K562 (cell line): ENCODE measurements around the gene MYO10. TPM values are rescaled to one million over a fixed set of nuclear protein-coding genes. Genes with fewer than 3 reads are reported as not detected.

ENCODE experiments used
- ATAC-seq: fragments of 200-7000 bp; cut with Tn5 transposase; 3 replicates; pipeline ENCODE4 v1.9.1; 2020; ENCODE audit warnings: moderate library complexity
- BruUV-seq: library from RNA; stranded (reverse); fragments of 400-500 nt; replicated peaks from 2 replicates; lab custom pipeline; 2021; lab: Mats Ljungman, UMichigan
- CTCF ChIA-PET: fragments of 300-600 bp; formaldehyde crosslinking; extraction: SDS; loops from one replicate; lab custom pipeline; 2021; ENCODE audit warnings: low intra/inter-chr PET ratio; lab: Yijun Ruan, JAX
- POLR2A ChIA-PET: fragments of 300-600, 350-650 bp; sonication (Branson Sonifier 250); formaldehyde crosslinking; extraction: SDS; loops from one replicate; lab custom pipeline; 2021; ENCODE audit warnings: antibody characterized with exemption, inconsistent platforms; lab: Yijun Ruan, JAX
- DNase-seq, 4 experiments: peaks; one replicate each; pipeline versions ENCODE4 v3.0.0 to v3.0.0-alpha.2; 2011 to 2018; ENCODE audit warnings: low spot score in 3 of 4, mixed read lengths in 3 of 4; ENCODE audit errors: extremely low read depth in 1 of 4
- FAIRE-seq: peaks from 2 replicates; lab custom pipeline; 2011; peaks lifted over from hg19 to GRCh38; lab: Jason Lieb, UNC
- H2AFZ ChIP-seq: 2 replicates; pipeline ENCODE4 v1.6.0; 2011; ENCODE audit warnings: low read depth, low read length, control low read depth, inconsistent platforms
- H3K27ac ChIP-seq: fragments of 200-600 bp; 3 replicates; pipeline ENCODE4 v1.8.0; 2011; ENCODE audit warnings: low read depth, mild to moderate bottlenecking, control low read depth, inconsistent platforms, low read length, moderate library complexity, mixed read lengths; ENCODE audit errors: extremely low read depth
- H3K27me3 ChIP-seq, 2 experiments: fragments of 300-600 bp in 1 of 2; 2 replicates in 1 of 2; 3 replicates in 1 of 2; pipeline versions ENCODE4 v1.6.0 to v1.8.0; 2011; ENCODE audit warnings: inconsistent platforms in 2 of 2, low read length in 2 of 2, mild to moderate bottlenecking in 1 of 2, mixed read lengths in 1 of 2, moderate library complexity in 1 of 2; ENCODE audit not compliant: control insufficient read depth in 2 of 2, insufficient read depth in 2 of 2
- H3K36me3 ChIP-seq: fragments of 300-600 bp; 3 replicates; pipeline ENCODE4 v1.8.0; 2011; ENCODE audit warnings: mild to moderate bottlenecking, low read length, inconsistent platforms; ENCODE audit not compliant: control insufficient read depth, insufficient read depth
- H3K4me1 ChIP-seq, 2 experiments: fragments of 200-600 bp in 1 of 2; replicated peaks in 1 of 2; 2 replicates in 1 of 2; 3 replicates in 1 of 2; pipeline versions ENCODE4 v1.5.1 to v1.8.0; 2011; ENCODE audit warnings: inconsistent platforms in 2 of 2, low read length in 2 of 2, mild to moderate bottlenecking in 1 of 2, mixed read lengths in 1 of 2, moderate library complexity in 1 of 2; ENCODE audit not compliant: control insufficient read depth in 2 of 2, insufficient read depth in 2 of 2
- H3K4me2 ChIP-seq: 2 replicates; pipeline ENCODE4 v1.6.1; 2011; ENCODE audit warnings: low read length, control low read depth, inconsistent platforms, mixed read lengths; ENCODE audit not compliant: insufficient read depth
- H3K4me3 ChIP-seq: fragments of 200-600 bp; sonication (generic), shearing (Covaris generic); 2 replicates; pipeline ENCODE4 v1.5.1; 2016; ENCODE audit warnings: control low read depth, inconsistent platforms
- H3K79me2 ChIP-seq: fragments of 200-600 bp; 3 replicates; pipeline ENCODE4 v1.8.0; 2011; ENCODE audit warnings: low read length, inconsistent platforms; ENCODE audit not compliant: control insufficient read depth, insufficient read depth
- H3K9ac ChIP-seq, 2 experiments: 2 replicates each; pipeline versions ENCODE4 v1.6.0 to v1.6.1; 2011; ENCODE audit warnings: low read depth in 2 of 2, low read length in 2 of 2, control low read depth in 1 of 2, inconsistent platforms in 1 of 2, mild to moderate bottlenecking in 1 of 2, mixed read lengths in 1 of 2; ENCODE audit not compliant: insufficient read depth in 1 of 2
- H3K9me1 ChIP-seq: one replicate; pipeline ENCODE4 v1.6.0; 2011; ENCODE audit warnings: inconsistent platforms, mild to moderate bottlenecking, low read length, moderate library complexity; ENCODE audit not compliant: control insufficient read depth, insufficient read depth
- H3K9me3 ChIP-seq: replicated peaks from 2 replicates; pipeline ENCODE4 v1.5.1; 2011; ENCODE audit warnings: low read depth, low read length, inconsistent platforms; ENCODE audit not compliant: control insufficient read depth, insufficient read depth
- H4K20me1 ChIP-seq: replicated peaks from 2 replicates; pipeline ENCODE4 v1.6.1; 2011; ENCODE audit warnings: low read length, inconsistent platforms, mixed read lengths; ENCODE audit not compliant: control insufficient read depth, insufficient read depth
- ASH1L ChIP-seq: fragments of 450-650 bp; IDR thresholded peaks from 2 replicates; pipeline ENCODE4 v1.6.1; 2018; ENCODE audit warnings: borderline replicate concordance, mild to moderate bottlenecking, low read depth; ENCODE audit not compliant: partially characterized antibody
- FOXA1 ChIP-seq: fragments of 450-650 bp; IDR thresholded peaks from 2 replicates; pipeline ENCODE4 v1.6.1; 2016; ENCODE audit warnings: mild to moderate bottlenecking, borderline replicate concordance
- NCOR1 ChIP-seq: fragments of 450-650 bp; IDR thresholded peaks from 2 replicates; pipeline ENCODE4 v1.6.1; 2016; ENCODE audit warnings: mild to moderate bottlenecking, moderate library complexity
- OTX1 ChIP-seq: fragments of 450-650 bp; formaldehyde crosslinking; IDR thresholded peaks from 2 replicates; pipeline ENCODE4 v1.4.0; 2022; ENCODE audit warnings: mild to moderate bottlenecking
- POLR2AphosphoS2 ChIP-seq: IDR thresholded peaks from 2 replicates; pipeline ENCODE4 v1.6.1; 2012; ENCODE audit warnings: low read length, improper control_type of control experiment
- PRMT5 ChIP-seq: sonication (generic); formaldehyde crosslinking; IDR thresholded peaks from 2 replicates; pipeline ENCODE4 v1.5.0; 2020; ENCODE audit warnings: missing genetic modification reagents
- RBM39 ChIP-seq: fragments of 200-400 bp; formaldehyde crosslinking; optimal IDR thresholded peaks from 2 replicates; pipeline ENCODE3; 2018; ENCODE audit warnings: low read depth, low read length
- RFX1 ChIP-seq: fragments of 450-650 bp; IDR thresholded peaks from 2 replicates; pipeline ENCODE4 v1.6.1; 2016; ENCODE audit warnings: mild to moderate bottlenecking, moderate library complexity
- SREBF1 ChIP-seq: fragments of 150-350 bp; IDR thresholded peaks from 2 replicates; pipeline ENCODE4 v1.6.1; 2014; ENCODE audit warnings: antibody characterized with exemption, low read depth, low read length, borderline replicate concordance
- TCFL5 ChIP-seq: fragments of 250-450 bp; sonication (Bioruptor Pico); conservative IDR thresholded peaks from 2 replicates; pipeline ENCODE4 v1.6.1; 2021; ENCODE audit warnings: mild to moderate bottlenecking, moderate library complexity, matching md5 sums
- THRB ChIP-seq: fragments of 450-650 bp; formaldehyde crosslinking; conservative IDR thresholded peaks from 2 replicates; pipeline ENCODE4 v1.4.0; 2022; ENCODE audit warnings: mild to moderate bottlenecking, missing genetic modification characterization
- ZBTB33 ChIP-seq: sonication (generic); formaldehyde crosslinking; IDR thresholded peaks from 2 replicates; pipeline ENCODE4 v1.8.1; 2023; ENCODE audit warnings: mild to moderate bottlenecking, missing genetic modification reagents
- ZNF133 ChIP-seq: fragments of 250-450 bp; sonication (Bioruptor Pico); IDR thresholded peaks from 2 replicates; pipeline ENCODE4 v1.4.0; 2020; ENCODE audit warnings: mild to moderate bottlenecking
- ZNF507 ChIP-seq: conservative IDR thresholded peaks from 2 replicates; pipeline ENCODE4 v1.6.1; 2017; ENCODE audit warnings: missing genetic modification characterization, missing compliant biosample characterization
- ZNF592 ChIP-seq: fragments of 450-650 bp; IDR thresholded peaks from 2 replicates; pipeline ENCODE4 v1.6.1; 2017; ENCODE audit warnings: antibody characterized with exemption, mild to moderate bottlenecking
- WGBS: fragments of 100-300 bp; shearing (Covaris generic); methylation state at CpG from one replicate; pipeline ENCODE4 v1.1.6; 2016; ENCODE audit warnings: low coverage, mixed read lengths; ENCODE audit not compliant: insufficient coverage; ENCODE audit errors: missing lambda C conversion rate; 5-methylcytosine and 5-hydroxymethylcytosine counted together
- in situ Hi-C: fragments of 300-500 bp; cut with MboI; formaldehyde crosslinking; loops from 4 replicates; pipeline ENCODE4 v1.15.0; 2018; ENCODE audit warnings: inconsistent platforms, mixed read lengths
- intact Hi-C: fragments of 100-400 bp; cut with micrococcal nuclease; formaldehyde crosslinking; loops from 2 replicates; pipeline ENCODE4 v1.14.2; 2022
- polyA plus RNA-seq, 8 experiments: library from polyadenylated mRNA; depleted of rRNA in 4 of 8; stranded (reverse) in 5 of 8; unstranded in 3 of 8; fragments of >200 nt; fragmentation: Nextera tagmentation in 2 of 8; fragmentation: Illumina TruSeq in 1 of 8; extraction: Ambion mirVana in 2 of 8; extraction: Trizol in 1 of 8; gene quantifications; 2 replicates each; pipeline versions ENCODE4 v1.2.1 to v1.2.3, GENCODE V29; 2011 to 2014; ENCODE audit warnings: inconsistent platforms in 1 of 8, missing spikeins in 1 of 8
- total RNA-seq, 7 experiments: library from RNA; depleted of rRNA in 6 of 7; stranded (reverse); fragments of >200 nt in 6 of 7; fragmentation: Illumina TruSeq in 2 of 7; extraction: Trizol in 2 of 7; gene quantifications; 2 replicates each; pipeline versions ENCODE4 v1.2.1 to v1.2.3, GENCODE V29; 2011 to 2021; ENCODE audit warnings: low replicate concordance in 1 of 7

Gene MYO10
- total and polyA plus RNA-seq, 9 of the 15 experiments (the other 6 are each of a cell fraction or from before 2014, with no cell fraction given): 0.04 to 0.24 TPM; not detected in 7

GRCh38 chr5:16709691-16710433, 226.2 kb downstream of the MYO10 start:
- TF ChIP-seq RFX1: no peak
- no peak for TF ChIP-seq ASH1L
- TF ChIP-seq NCOR1: no peak
- TF ChIP-seq RBM39: no peak
- TF ChIP-seq ZBTB33 (CRISPR knock-in tag): no peak
- no peak for TF ChIP-seq ZNF507 (tag)
- TF ChIP-seq PRMT5: no peak
- TF ChIP-seq SREBF1: no peak
- TF ChIP-seq ZNF592: no peak
- TF ChIP-seq OTX1 (CRISPR knock-in tag): no peak
- TF ChIP-seq THRB: no peak
- no peak for TF ChIP-seq ZNF133
- TF ChIP-seq FOXA1: no peak
- TF ChIP-seq TCFL5 (CRISPR knock-in tag): no peak
- no peak for TF ChIP-seq POLR2AphosphoS2
- DNase-seq: no peak
- no peak for ATAC-seq
- H3K9me1 ChIP-seq: no peaks in the 10 kb centered on the region
- WGBS: 0% methylated on average over 8 of the region's 8 CpGs
- H3K4me2 ChIP-seq: no peak overlapping the region
- CTCF ChIA-PET: no interaction called here
- in situ Hi-C loops: no loop called here
- no peaks in the 10 kb centered on the region for H3K9me3 ChIP-seq
- no peaks in the 10 kb centered on the region; the same call in 1 of the 2 replicates for H4K20me1 ChIP-seq
- H3K27me3 ChIP-seq: peaks cover 4 to 10% of the 10 kb centered on the region in 2 experiments; a peak in 2 of 5 replicates
- FAIRE-seq: no peak
- no TSS peak for BruUV-seq
- H3K4me1 ChIP-seq: no peaks in the 10 kb centered on the region
- H3K36me3 ChIP-seq: no peaks in the 10 kb centered on the region
- no peaks in the 10 kb centered on the region for H3K79me2 ChIP-seq
- intact Hi-C loops: no loop called here
- H3K27ac ChIP-seq: no peak overlapping the region
- H2AFZ ChIP-seq: no peak overlapping the region
- POLR2A ChIA-PET: no interaction called here
- no peak overlapping the region for H3K4me3 ChIP-seq
- H3K9ac ChIP-seq: no peak overlapping the region
